Chondrocyte (in vitro differentiated cells): Measurements from ENCODE around the gene F10. TPM values are rescaled to one million over a fixed set of nuclear protein-coding genes. Genes with fewer than 3 reads are reported as not detected.

Experiments used
- DNase-seq: peaks from one replicate; pipeline ENCODE4 v3.0.0; 2021; ENCODE audit warnings: mixed read lengths, low spot score
- H3K27ac Mint-ChIP-seq: one replicate; pipeline ENCODE4 v1.8.0; 2021; ENCODE audit warnings: mild to moderate bottlenecking, moderate library complexity, mixed read lengths; ENCODE audit not compliant: unreplicated experiment
- H3K27me3 Mint-ChIP-seq: 2 replicates; pipeline ENCODE4 v1.8.0; 2021; ENCODE audit warnings: low read depth, mixed read lengths
- H3K36me3 Mint-ChIP-seq: 2 replicates; pipeline ENCODE4 v1.8.0; 2021; ENCODE audit warnings: low read depth, mixed read lengths
- H3K4me1 Mint-ChIP-seq: 2 replicates; pipeline ENCODE4 v1.8.0; 2021; ENCODE audit warnings: low read depth, mild to moderate bottlenecking, mixed read lengths
- H3K4me3 Mint-ChIP-seq: one replicate; pipeline ENCODE4 v1.8.0; 2021; ENCODE audit warnings: mild to moderate bottlenecking, moderate library complexity, mixed read lengths; ENCODE audit not compliant: unreplicated experiment
- H3K9me3 Mint-ChIP-seq: 2 replicates; pipeline ENCODE4 v1.8.0; 2021; ENCODE audit warnings: low read depth, mixed read lengths
- CTCF ChIP-seq: fragments of 200-600 bp; sonication (generic); IDR thresholded peaks from 2 replicates; pipeline ENCODE4 v1.5.0; 2021; ENCODE audit warnings: antibody characterized with exemption, mild to moderate bottlenecking, moderate library complexity
- total RNA-seq: library from RNA; stranded (reverse); gene quantifications from 3 replicates; pipeline ENCODE4 v1.2.1, GENCODE V29; 2021

The F10 gene
- total RNA-seq, 1 donor from 2014 or later: 1.9 TPM

- TF ChIP-seq CTCF: no peak
- no peaks in the 10 kb centered on the region for H3K4me1 Mint-ChIP-seq
- H3K27ac Mint-ChIP-seq: no peak overlapping the region
- DNase-seq: no peak
- H3K9me3 Mint-ChIP-seq: no peaks in the 10 kb centered on the region
- H3K27me3 Mint-ChIP-seq: peaks cover 30% of the 10 kb centered on the region
- H3K36me3 Mint-ChIP-seq: no peaks in the 10 kb centered on the region
- H3K4me3 Mint-ChIP-seq: no peak overlapping the region
Measured at GRCh38 chr13:113135281-113135760, 12.7 kb downstream of the F10 start.

- Mint-ChIP-seq H3K4me1 (no peaks in the 10 kb centered on the region), H3K27ac (no peak overlapping the region), H3K36me3 (no peaks in the 10 kb centered on the region), H3K27me3 (peaks cover 11% of the 10 kb centered on the region), H3K4me3 (no peak overlapping the region), H3K9me3 (no peaks in the 10 kb centered on the region)
- DNase-seq: no peak
- no peak for TF ChIP-seq CTCF
Measured at GRCh38 chr13:113137691-113138298, 15.2 kb downstream of the F10 start.

- H3K36me3 Mint-ChIP-seq: no peaks in the 10 kb centered on the region
- no peak overlapping the region for H3K4me3 Mint-ChIP-seq
- no peaks in the 10 kb centered on the region for H3K9me3 Mint-ChIP-seq
- DNase-seq: no peak
- H3K4me1 Mint-ChIP-seq: no peaks in the 10 kb centered on the region
- H3K27me3 Mint-ChIP-seq: peaks cover 5% of the 10 kb centered on the region
- TF ChIP-seq CTCF: no peak
- H3K27ac Mint-ChIP-seq: no peak overlapping the region
Measured at GRCh38 chr13:113138792-113139551, 16.4 kb downstream of the F10 start.

GRCh38 chr13:113139577-113139976 is 17.0 kb downstream of the F10 start:
- Mint-ChIP-seq H3K9me3 (no peaks in the 10 kb centered on the region), H3K4me3 (no peak overlapping the region), H3K4me1 (no peaks in the 10 kb centered on the region), H3K36me3 (no peaks in the 10 kb centered on the region), H3K27ac (no peak overlapping the region), H3K27me3 (peaks cover 5% of the 10 kb centered on the region)
- DNase-seq: no peak
- no peak for TF ChIP-seq CTCF

- peak; percentile 75 for DNase-seq
Measured at GRCh38 chr13:113140677-113141600, 18.3 kb downstream of the F10 start.

More at GRCh38 chr13:113140677-113141600, 18.3 kb downstream of the F10 start:
- Mint-ChIP-seq H3K9me3 (no peaks in the 10 kb centered on the region), H3K27ac (no peak overlapping the region), H3K4me3 (no peak overlapping the region), H3K27me3 (peaks cover 4% of the 10 kb centered on the region), H3K36me3 (no peaks in the 10 kb centered on the region), H3K4me1 (no peaks in the 10 kb centered on the region)
- TF ChIP-seq CTCF: no peak
